ENCODE data around the gene FAM117B. TPM values are rescaled to one million over a fixed set of nuclear protein-coding genes. Genes with fewer than 3 reads are reported as not detected.

Gene FAM117B
- total RNA-seq, 2 experiments from 2014 or later, result 23.0 to 24.9 TPM

GRCh38 chr2:202756598-202756997, 121.8 kb downstream of the FAM117B start:
- Mint-ChIP-seq H3K4me1 (peaks cover 24% of the 10 kb centered on the region), H3K36me3 (ENCODE audit: low read depth) (peaks cover 53% of the 10 kb centered on the region), H3K9me3 (peaks cover 3% of the 10 kb centered on the region), H3K4me3 (no peak overlapping the region), H3K27ac (no peak overlapping the region), H3K27me3 (no peaks in the 10 kb centered on the region)
- CTCF ChIA-PET, result no interaction called here
- no peak for DNase-seq
- POLR2A ChIA-PET, result no interaction called here

- CTCF ChIA-PET, result interaction anchor here (0.5 to 1.7 kb wide), 2 partner anchors 11 to 419 kb away, joined by 3 to 7 read pairs; no protein-coding TSS in a partner anchor
- no peak overlapping the region for H3K27ac Mint-ChIP-seq
- no peak for DNase-seq
- H3K9me3 Mint-ChIP-seq, result peaks cover 3% of the 10 kb centered on the region
- no peak overlapping the region for H3K4me3 Mint-ChIP-seq
- POLR2A ChIA-PET, result no interaction called here
- H3K36me3 Mint-ChIP-seq (ENCODE audit: low read depth), result peaks cover 52% of the 10 kb centered on the region
- peaks cover 27% of the 10 kb centered on the region for H3K4me1 Mint-ChIP-seq
- no peaks in the 10 kb centered on the region for H3K27me3 Mint-ChIP-seq
Measured at GRCh38 chr2:202757339-202757738, 122.6 kb downstream of the FAM117B start.

GRCh38 chr2:202758128-202758527, 123.4 kb downstream of the FAM117B start:
- Mint-ChIP-seq H3K4me1 (peaks cover 34% of the 10 kb centered on the region), H3K27me3 (no peaks in the 10 kb centered on the region), H3K27ac (no peak overlapping the region), H3K4me3 (no peak overlapping the region), H3K9me3 (peaks cover 3% of the 10 kb centered on the region), H3K36me3 (ENCODE audit: low read depth) (peaks cover 52% of the 10 kb centered on the region)
- ChIA-PET CTCF (interaction anchor here (0.5 to 1.7 kb wide), 3 partner anchors 8 to 419 kb away, joined by 3 to 7 read pairs (median 3); no protein-coding TSS in a partner anchor), POLR2A (no interaction called here)
- DNase-seq, result no peak

GRCh38 chr2:202758604-202759003, 123.8 kb downstream of the FAM117B start:
- peaks cover 34% of the 10 kb centered on the region for H3K4me1 Mint-ChIP-seq
- ChIA-PET CTCF (interaction anchor here (1.0 to 1.7 kb wide), 2 partner anchors 9 to 10 kb away, joined by 3 to 7 read pairs; no protein-coding TSS in a partner anchor), POLR2A (no interaction called here)
- H3K4me3 Mint-ChIP-seq, result no peak overlapping the region
- peaks cover 49% of the 10 kb centered on the region for H3K36me3 Mint-ChIP-seq (ENCODE audit: low read depth)
- no peak overlapping the region for H3K27ac Mint-ChIP-seq
- DNase-seq, result no peak
- H3K9me3 Mint-ChIP-seq, result peaks cover 2% of the 10 kb centered on the region
- H3K27me3 Mint-ChIP-seq, result no peaks in the 10 kb centered on the region

GRCh38 chr2:202760848-202761247, 126.1 kb downstream of the FAM117B start:
- Mint-ChIP-seq H3K4me1 (peaks cover 34% of the 10 kb centered on the region), H3K36me3 (ENCODE audit: low read depth) (peaks cover 59% of the 10 kb centered on the region), H3K27me3 (no peaks in the 10 kb centered on the region), H3K9me3 (no peaks in the 10 kb centered on the region), H3K27ac (peak overlapping the region; percentile 31), H3K4me3 (no peak overlapping the region)
- CTCF ChIA-PET, result interaction anchor here (0.5 kb wide), 1 partner anchor 94 kb away, joined by 3 read pairs; no protein-coding TSS in a partner anchor
- POLR2A ChIA-PET, result no interaction called here
- no peak for DNase-seq

- DNase-seq, result peak; percentile 37
- H3K4me1 Mint-ChIP-seq, result peaks cover 34% of the 10 kb centered on the region
- H3K27ac Mint-ChIP-seq, result peak overlapping the region; percentile 86
- no peaks in the 10 kb centered on the region for H3K9me3 Mint-ChIP-seq
- H3K27me3 Mint-ChIP-seq, result no peaks in the 10 kb centered on the region
- peaks cover 62% of the 10 kb centered on the region for H3K36me3 Mint-ChIP-seq (ENCODE audit: low read depth)
- POLR2A ChIA-PET, result no interaction called here
- peak overlapping the region; percentile 41 for H3K4me3 Mint-ChIP-seq
- CTCF ChIA-PET, result no interaction called here
Measured at GRCh38 chr2:202762556-202762955, 127.8 kb downstream of the FAM117B start.

GRCh38 chr2:202763916-202764315, 129.1 kb downstream of the FAM117B start:
- Mint-ChIP-seq H3K9me3 (no peaks in the 10 kb centered on the region), H3K27ac (peak overlapping the region; percentile 14), H3K36me3 (ENCODE audit: low read depth) (peaks cover 57% of the 10 kb centered on the region), H3K27me3 (no peaks in the 10 kb centered on the region), H3K4me1 (peaks cover 37% of the 10 kb centered on the region), H3K4me3 (no peak overlapping the region)
- ChIA-PET CTCF (no interaction called here), POLR2A (no interaction called here)
- DNase-seq, result no peak

- Mint-ChIP-seq H3K4me1 (peaks cover 37% of the 10 kb centered on the region), H3K27me3 (no peaks in the 10 kb centered on the region), H3K4me3 (no peak overlapping the region), H3K36me3 (ENCODE audit: low read depth) (peaks cover 56% of the 10 kb centered on the region), H3K9me3 (no peaks in the 10 kb centered on the region), H3K27ac (no peak overlapping the region)
- ChIA-PET CTCF (interaction anchor here (0.6 to 1.0 kb wide), 3 partner anchors 221 to 1955 kb away, joined by 3 read pairs; no protein-coding TSS in a partner anchor), POLR2A (no interaction called here)
- DNase-seq, result no peak
Measured at GRCh38 chr2:202764991-202765390, 130.2 kb downstream of the FAM117B start.

GRCh38 chr2:202765436-202765835, 130.7 kb downstream of the FAM117B start:
- no peaks in the 10 kb centered on the region for H3K27me3 Mint-ChIP-seq
- POLR2A ChIA-PET, result no interaction called here
- H3K27ac Mint-ChIP-seq, result no peak overlapping the region
- H3K9me3 Mint-ChIP-seq, result no peaks in the 10 kb centered on the region
- CTCF ChIA-PET, result interaction anchor here (0.6 to 1.0 kb wide), 3 partner anchors 221 to 1955 kb away, joined by 3 read pairs; no protein-coding TSS in a partner anchor
- H3K4me1 Mint-ChIP-seq, result peaks cover 34% of the 10 kb centered on the region
- H3K36me3 Mint-ChIP-seq (ENCODE audit: low read depth), result peaks cover 52% of the 10 kb centered on the region
- DNase-seq, result no peak
- no peak overlapping the region for H3K4me3 Mint-ChIP-seq

GRCh38 chr2:202768273-202768672, 133.5 kb downstream of the FAM117B start:
- POLR2A ChIA-PET, result interaction anchor here (0.7 kb wide), 1 partner anchor 360 kb away, joined by 7 read pairs; no protein-coding TSS in a partner anchor

GRCh38 chr2:202769201-202769600, 134.4 kb downstream of the FAM117B start:
- H3K27ac Mint-ChIP-seq, result no peak overlapping the region
- peaks cover 43% of the 10 kb centered on the region for H3K36me3 Mint-ChIP-seq (ENCODE audit: low read depth)
- peaks cover 3% of the 10 kb centered on the region for H3K4me1 Mint-ChIP-seq
- H3K27me3 Mint-ChIP-seq, result no peaks in the 10 kb centered on the region
- ChIA-PET CTCF (no interaction called here), POLR2A (no interaction called here)
- DNase-seq, result no peak
- H3K4me3 Mint-ChIP-seq, result no peak overlapping the region
- H3K9me3 Mint-ChIP-seq, result no peaks in the 10 kb centered on the region

More at GRCh38 chr2:202768273-202768672, 133.5 kb downstream of the FAM117B start:
- no peaks in the 10 kb centered on the region for H3K9me3 Mint-ChIP-seq
- H3K4me1 Mint-ChIP-seq, result peaks cover 11% of the 10 kb centered on the region
- CTCF ChIA-PET, result interaction anchor here (0.6 to 1.5 kb wide), 2 partner anchors 10 to 392 kb away, joined by 3 to 7 read pairs; partner anchors contain the start of gene BMPR2
- H3K36me3 Mint-ChIP-seq (ENCODE audit: low read depth), result peaks cover 47% of the 10 kb centered on the region
- H3K4me3 Mint-ChIP-seq, result no peak overlapping the region
- DNase-seq, result no peak
- H3K27ac Mint-ChIP-seq, result no peak overlapping the region
- H3K27me3 Mint-ChIP-seq, result no peaks in the 10 kb centered on the region

GRCh38 chr2:202771336-202771735, 136.6 kb downstream of the FAM117B start:
- Mint-ChIP-seq H3K9me3 (no peaks in the 10 kb centered on the region), H3K4me1 (peaks cover 3% of the 10 kb centered on the region), H3K27ac (no peak overlapping the region), H3K36me3 (ENCODE audit: low read depth) (peaks cover 36% of the 10 kb centered on the region), H3K4me3 (no peak overlapping the region), H3K27me3 (no peaks in the 10 kb centered on the region)
- no peak for DNase-seq
- ChIA-PET CTCF (interaction anchor here (0.6 kb wide), 1 partner anchor 96 kb away, joined by 5 read pairs; no protein-coding TSS in a partner anchor), POLR2A (no interaction called here)

- Mint-ChIP-seq H3K4me1 (peaks cover 3% of the 10 kb centered on the region), H3K27me3 (no peaks in the 10 kb centered on the region), H3K4me3 (no peak overlapping the region), H3K27ac (no peak overlapping the region), H3K36me3 (ENCODE audit: low read depth) (peaks cover 32% of the 10 kb centered on the region), H3K9me3 (no peaks in the 10 kb centered on the region)
- CTCF ChIA-PET, result interaction anchor here (0.6 kb wide), 3 partner anchors 13 to 97 kb away, joined by 3 to 5 read pairs (median 3); no protein-coding TSS in a partner anchor
- no peak for DNase-seq
- POLR2A ChIA-PET, result no interaction called here
Measured at GRCh38 chr2:202771741-202772460, 137.1 kb downstream of the FAM117B start.
